ENCODE results near the gene ASAP3.
A peak's percentile ranks its signal among the peaks of the same experiment; 100 is the strongest.

ASAP3 gene

DNA sequence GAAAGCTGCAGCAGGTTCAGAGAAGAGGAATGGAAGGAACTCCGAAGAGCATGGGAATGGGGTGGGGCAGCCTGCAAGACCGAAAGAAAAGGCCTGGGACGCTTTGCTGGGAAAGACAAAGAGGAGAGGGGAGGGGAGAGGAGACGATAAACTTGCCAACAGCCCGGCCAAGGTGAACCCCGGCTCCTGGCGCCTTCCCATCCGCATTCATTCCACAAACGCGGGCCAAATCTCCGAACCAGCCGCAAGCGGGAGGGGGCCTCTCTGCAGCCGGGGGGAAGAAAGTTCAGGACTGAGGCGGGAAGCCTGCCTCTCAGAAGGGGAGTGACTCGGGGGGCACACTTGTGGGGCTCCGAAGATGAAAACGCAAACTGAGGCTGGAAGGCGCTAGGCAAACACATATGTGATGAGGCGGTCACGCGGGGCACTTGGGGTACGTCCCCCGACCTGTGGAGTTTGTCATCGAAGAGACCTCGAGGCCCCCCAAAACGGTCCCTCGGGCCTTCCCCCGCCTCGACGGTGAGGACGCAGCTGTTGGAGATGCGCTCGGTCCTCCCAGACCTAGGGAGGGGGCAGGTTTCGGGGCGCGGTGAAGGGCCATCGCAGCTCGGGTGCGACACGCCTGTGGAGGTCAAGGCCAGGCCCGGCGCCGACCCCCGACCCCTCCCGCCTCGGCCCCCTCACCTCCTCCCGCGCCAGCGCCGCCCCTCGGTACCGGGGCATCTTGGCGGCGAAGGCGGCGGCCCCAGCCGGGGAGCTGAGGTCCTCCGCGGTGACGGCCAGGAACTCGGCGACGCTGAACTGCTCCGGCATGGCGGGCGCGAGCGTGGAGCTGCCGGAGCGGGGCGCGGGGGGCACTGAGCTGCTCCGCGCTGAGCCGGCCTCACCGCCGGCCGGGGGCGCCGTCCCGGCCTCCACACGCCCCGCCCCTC lies at the start of gene ASAP3:
Gene ASAP3 (minus strand): TSS at position 859 of the 932 bp plus-strand sequence. CDS start 46 bp downstream, at position 813.
- no peak for DNase-seq

DNA sequence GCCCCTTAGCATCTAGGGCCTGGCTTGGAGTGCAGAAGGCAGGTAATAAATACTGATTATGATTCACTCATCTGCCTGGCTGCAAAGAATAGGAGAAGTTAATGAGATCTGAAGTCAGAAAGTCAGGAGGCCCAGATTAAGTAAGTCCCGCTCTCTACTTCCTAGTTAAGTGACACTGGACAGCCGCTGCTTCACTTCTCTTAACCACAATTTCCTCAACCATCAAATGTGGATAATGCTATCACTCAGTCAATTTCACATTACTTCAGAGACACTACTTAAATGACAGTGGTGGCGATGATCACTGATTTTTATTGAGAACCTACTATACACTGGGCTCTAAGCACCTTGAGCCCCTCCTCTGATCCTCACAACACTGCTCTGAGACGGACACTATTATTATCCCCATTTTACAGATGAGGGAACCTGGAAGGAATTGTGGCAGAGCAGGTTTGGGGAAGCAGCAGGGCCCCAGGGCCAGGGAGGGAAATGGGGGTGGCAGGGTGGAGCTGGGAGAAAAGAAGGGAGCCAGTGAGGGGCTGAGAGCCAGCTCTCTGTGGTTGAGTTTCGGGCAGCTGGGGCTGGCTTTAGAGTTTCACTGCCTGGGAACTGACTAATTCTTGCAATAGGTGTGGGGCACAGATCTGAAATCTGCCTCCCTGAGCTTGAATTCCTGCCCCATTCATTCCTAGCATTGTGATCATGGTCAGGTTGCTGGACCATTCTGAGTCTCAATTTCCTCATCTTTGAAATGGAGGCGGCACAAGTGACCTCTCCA lies 49.5 kb upstream of the ASAP3 start:
- DNase-seq: peak; percentile 93

DNA sequence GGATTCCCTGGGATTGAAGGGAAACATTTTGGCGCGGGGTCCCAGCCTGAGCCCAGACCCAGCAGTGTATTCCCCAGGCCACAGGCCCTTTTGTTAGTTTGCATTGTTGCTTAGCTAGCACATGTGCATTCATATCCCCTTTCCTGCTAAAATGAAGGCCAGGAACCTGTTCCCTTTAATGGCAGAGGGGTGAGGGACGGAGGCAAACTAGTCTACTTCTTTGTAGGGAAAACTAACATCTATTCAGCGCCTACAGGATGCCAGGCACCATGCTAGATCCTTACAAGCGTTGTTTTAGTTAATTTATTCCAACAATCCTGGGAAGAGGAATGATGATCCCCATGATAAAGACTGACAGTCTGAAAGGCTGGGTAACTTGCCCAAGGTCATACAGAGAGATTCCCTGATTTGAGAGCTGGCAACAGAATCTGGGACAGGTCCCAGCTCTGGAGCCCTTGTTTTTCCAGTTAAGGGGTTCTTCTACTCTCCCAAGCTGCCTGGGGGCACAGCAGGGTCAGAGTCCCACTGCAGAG lies 47.6 kb upstream of the ASAP3 start:
- no peak for DNase-seq

DNA sequence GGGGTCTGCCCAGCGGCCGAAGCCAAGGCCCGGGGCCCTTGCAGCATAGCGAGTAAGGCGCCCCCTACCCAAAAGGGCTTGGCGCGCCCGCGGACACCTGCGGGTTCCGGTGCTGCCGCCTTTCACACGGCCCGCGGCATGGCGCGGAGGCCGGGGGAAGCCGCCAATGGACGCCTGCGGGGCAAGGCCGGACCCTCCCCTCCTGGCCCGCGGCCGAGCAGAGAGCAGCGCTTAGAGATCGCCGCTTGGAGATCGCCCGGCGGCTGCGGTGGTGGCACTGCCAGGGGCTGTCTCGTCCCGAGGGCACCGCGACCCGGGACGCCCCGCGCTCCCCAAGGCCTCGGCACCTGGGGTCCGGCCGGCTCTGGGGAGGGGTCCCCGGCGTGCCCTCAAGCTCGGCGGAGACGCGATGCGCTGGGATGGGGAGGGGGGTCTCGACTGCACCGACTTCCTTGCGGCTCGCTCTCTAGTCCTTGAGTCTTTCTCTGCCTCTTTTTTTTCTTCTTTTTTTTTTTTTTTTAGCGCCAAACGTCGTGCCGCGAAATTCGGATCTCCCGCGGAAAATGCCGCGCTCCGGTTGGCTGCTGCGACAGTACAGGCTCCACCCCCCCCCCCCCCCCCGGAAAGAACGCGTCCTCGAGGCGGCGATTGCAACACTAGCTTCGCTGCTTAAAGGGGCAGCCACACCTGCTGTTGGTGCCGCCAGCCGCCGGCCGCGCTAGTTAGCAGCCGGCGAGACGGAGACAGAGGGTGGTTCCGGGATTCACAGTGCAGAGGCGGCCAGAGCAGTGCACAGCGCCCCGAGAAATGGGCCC lies 47.0 kb upstream of the ASAP3 start, which contains the start of gene E2F2:
Gene E2F2 (minus strand): TSS at position 487 of the 815 bp plus-strand sequence. CDS start 440 bp downstream, at position 47.
- DNase-seq: peak; percentile 85

GRCh38 chr1:23530087-23530746 lies 46.2 kb upstream of the ASAP3 start:
- DNase-seq: no peak

GRCh38 chr1:23529146-23530086 lies 45.4 kb upstream of the ASAP3 start:
- DNase-seq: no peak

GRCh38 chr1:23528250-23528978 lies 44.4 kb upstream of the ASAP3 start:
- DNase-seq: peak; percentile 92

DNA sequence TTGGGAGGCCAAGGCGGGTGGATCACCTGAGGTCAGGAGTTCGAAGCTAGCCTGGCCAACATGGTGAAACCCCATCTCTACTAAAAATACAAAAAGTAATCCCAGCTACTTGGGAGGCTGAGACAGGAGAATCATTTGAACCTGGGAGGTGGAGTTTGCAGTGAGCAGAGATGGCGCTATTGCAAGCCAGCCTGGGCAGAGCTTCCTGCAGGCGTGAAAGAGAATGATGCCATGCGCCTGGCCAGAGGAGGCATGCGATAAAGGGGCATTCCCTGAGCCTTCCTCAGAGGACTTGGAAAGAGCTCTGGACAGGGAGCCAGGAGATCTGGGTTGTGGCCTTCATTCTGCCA lies 43.9 kb upstream of the ASAP3 start:
- no peak for DNase-seq

- DNase-seq: no peak
These were observed 43.4 kb upstream of the ASAP3 start for GRCh38 chr1:23527366-23527765.

DNA sequence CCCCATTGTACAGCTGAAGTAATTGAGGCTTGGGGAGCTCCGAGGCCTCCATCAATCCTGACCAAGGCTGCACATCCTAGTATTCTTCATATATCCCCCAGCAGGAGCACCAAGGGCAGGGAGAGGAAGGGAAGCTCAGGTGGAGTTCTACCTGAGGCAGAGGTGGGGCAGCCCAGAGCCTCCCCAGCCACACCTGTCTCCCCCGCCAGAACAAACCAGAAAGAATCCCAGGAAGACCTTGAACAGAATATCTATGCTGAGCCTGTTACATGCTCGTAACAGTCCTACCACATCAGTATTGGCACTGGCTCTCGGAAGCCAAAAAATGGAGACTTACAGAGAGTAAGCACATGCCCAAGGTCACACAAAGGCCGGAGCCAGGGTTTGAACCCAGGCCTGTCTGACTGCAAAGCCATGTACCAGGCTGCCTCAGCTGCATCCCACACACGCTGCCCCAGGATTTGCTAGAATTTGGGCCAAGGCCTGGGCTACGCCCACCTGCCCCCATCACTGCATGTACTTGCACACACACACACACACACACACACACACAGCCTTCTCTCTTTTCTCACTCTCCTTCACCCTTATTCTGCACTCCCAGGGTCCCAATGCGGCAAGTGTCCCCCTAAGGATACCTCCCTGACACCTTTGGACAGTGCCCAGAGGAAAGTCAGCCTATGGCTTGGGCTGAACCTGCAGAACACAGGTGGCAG lies 42.5 kb upstream of the ASAP3 start:
- DNase-seq: no peak

DNA sequence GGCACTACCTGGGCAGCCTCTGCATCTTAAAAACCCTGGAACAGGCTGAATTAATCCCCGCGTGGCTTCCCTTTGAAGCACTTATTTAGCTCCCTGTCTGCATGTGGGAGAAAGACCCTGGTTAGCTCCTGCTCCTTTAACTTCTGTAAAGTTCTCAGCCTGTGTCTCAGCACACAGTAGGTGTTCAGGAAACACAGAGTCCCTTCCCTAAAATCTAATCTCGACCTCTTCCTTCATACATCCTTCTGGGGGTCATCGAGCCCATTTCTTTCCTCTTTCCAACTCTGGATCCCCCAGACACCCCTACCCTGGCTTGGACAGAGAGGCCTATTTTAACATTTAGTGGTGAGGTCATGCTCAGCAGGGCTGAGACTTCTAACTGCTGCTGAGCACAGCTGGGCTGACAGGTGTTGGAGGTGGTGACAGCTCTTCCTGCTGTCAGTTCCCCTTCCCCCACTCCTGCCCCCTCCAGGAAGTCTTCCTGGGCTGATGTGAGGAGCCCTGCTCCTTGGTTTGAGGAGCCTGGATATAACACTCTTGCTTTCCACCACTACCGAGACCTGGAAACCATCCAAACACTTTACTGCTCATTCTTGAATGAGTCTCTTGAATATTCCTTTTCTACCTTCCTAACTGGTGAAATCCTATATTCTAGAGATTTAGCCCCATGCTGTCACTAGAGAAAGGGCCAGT lies 41.7 kb upstream of the ASAP3 start:
- peak; percentile 21 for DNase-seq

- peak; percentile 34 for DNase-seq
These were observed 40.9 kb upstream of the ASAP3 start for GRCh38 chr1:23524716-23525401.

- no peak for DNase-seq
These were observed 40.2 kb upstream of the ASAP3 start for GRCh38 chr1:23524163-23524562.

GRCh38 chr1:23522244-23522982 lies 38.4 kb upstream of the ASAP3 start:
- DNase-seq: peak; percentile 93

DNA sequence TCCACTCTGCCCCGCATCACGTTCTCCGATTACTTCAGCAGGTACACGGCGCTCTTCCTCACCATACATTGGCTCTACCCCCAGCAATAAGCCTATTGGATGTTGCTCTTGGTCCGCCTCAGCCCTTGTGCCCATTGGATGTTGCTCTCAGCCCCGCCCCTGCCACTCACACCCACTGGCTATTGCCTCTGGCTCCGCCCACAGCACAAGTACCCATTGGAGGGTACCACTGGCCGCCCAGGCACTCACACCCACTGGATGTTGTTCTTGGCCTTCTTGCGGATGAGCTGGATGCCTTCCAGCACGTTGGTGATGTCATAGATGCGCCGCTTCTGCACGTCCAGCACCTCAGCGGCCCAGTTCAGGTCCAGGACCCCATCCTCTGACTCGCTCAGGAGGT lies 37.6 kb upstream of the ASAP3 start:
- DNase-seq: peak; percentile 2

GRCh38 chr1:23517581-23517980 lies 33.6 kb upstream of the ASAP3 start:
- no peak for DNase-seq

GRCh38 chr1:23515905-23516304 lies 31.9 kb upstream of the ASAP3 start:
- no peak for DNase-seq
